GM23338 (cell line): ENCODE data around the gene BIN1. TPM values are rescaled to one million over a fixed set of nuclear protein-coding genes. Genes with fewer than 3 reads are reported as not detected.

Source experiments
- ATAC-seq: fragments of 200-7000 bp; cut with Tn5 transposase; 3 replicates; pipeline ENCODE4 v1.9.1; 2020
- DNase-seq: peaks from one replicate; pipeline ENCODE4 v3.0.0-alpha.2; 2015; ENCODE audit warnings: low spot score
- H2AFZ ChIP-seq: fragments of 200-600 bp; sonication (generic); 2 replicates; pipeline ENCODE4 v1.8.0; 2016; ENCODE audit warnings: antibody characterized with exemption, mild to moderate bottlenecking, moderate library complexity
- H3F3A ChIP-seq: fragments of 200-600 bp; sonication (generic); replicated peaks from 2 replicates; pipeline ENCODE4 v1.8.0; 2017; ENCODE audit warnings: antibody characterized with exemption, mixed run types, low read depth
- H3K27ac ChIP-seq: fragments of 200-600 bp; sonication (generic); 2 replicates; pipeline ENCODE4 v1.6.1; 2016; ENCODE audit warnings: low read depth
- H3K27me3 ChIP-seq: fragments of 200-600 bp; sonication (generic); 2 replicates; pipeline ENCODE4 v1.8.0; 2016; ENCODE audit warnings: mild to moderate bottlenecking, mixed run types, moderate library complexity; ENCODE audit not compliant: insufficient read depth
- H3K36me3 ChIP-seq: fragments of 200-600 bp; sonication (generic); 2 replicates; pipeline ENCODE4 v1.8.0; 2016; ENCODE audit warnings: mild to moderate bottlenecking; ENCODE audit not compliant: insufficient read depth
- H3K4me1 ChIP-seq: fragments of 200-600 bp; sonication (generic); 2 replicates; pipeline ENCODE4 v1.8.0; 2016; ENCODE audit warnings: mild to moderate bottlenecking, moderate library complexity; ENCODE audit not compliant: insufficient read depth
- H3K4me2 ChIP-seq: fragments of 200-600 bp; sonication (generic); 2 replicates; pipeline ENCODE4 v1.7.1; 2017; ENCODE audit warnings: mixed run types
- H3K4me3 ChIP-seq: fragments of 200-600 bp; sonication (generic); 2 replicates; pipeline ENCODE4 v1.6.1; 2016; ENCODE audit warnings: mixed run types
- H3K79me2 ChIP-seq: fragments of 200-600 bp; sonication (generic); replicated peaks from 2 replicates; pipeline ENCODE4 v1.8.0; 2017; ENCODE audit warnings: mild to moderate bottlenecking; ENCODE audit not compliant: insufficient read depth
- H3K9me2 ChIP-seq: fragments of 200-600 bp; sonication (generic); 2 replicates; pipeline ENCODE4 v1.8.0; 2017; ENCODE audit not compliant: insufficient read depth
- H4K20me1 ChIP-seq: fragments of 200-600 bp; sonication (generic); replicated peaks from 2 replicates; pipeline ENCODE4 v1.8.0; 2017; ENCODE audit warnings: mild to moderate bottlenecking; ENCODE audit not compliant: insufficient read depth
- H3K27ac Mint-ChIP-seq: 2 replicates; pipeline ENCODE4 v1.8.0; 2020; ENCODE audit warnings: inconsistent platforms, mild to moderate bottlenecking, moderate library complexity, mixed read lengths
- H3K27me3 Mint-ChIP-seq: 3 replicates; pipeline ENCODE4 v1.8.0; 2022; ENCODE audit warnings: low read depth, mild to moderate bottlenecking, moderate library complexity, mixed read lengths, inconsistent platforms; ENCODE audit not compliant: insufficient read depth, poor library complexity
- H3K36me3 Mint-ChIP-seq: 3 replicates; pipeline ENCODE4 v1.8.0; 2021; ENCODE audit warnings: low read depth, mild to moderate bottlenecking, inconsistent platforms, moderate library complexity, mixed read lengths
- H3K4me1 Mint-ChIP-seq: 3 replicates; pipeline ENCODE4 v1.8.0; 2020; ENCODE audit warnings: mild to moderate bottlenecking, inconsistent platforms, mixed read lengths
- H3K4me3 Mint-ChIP-seq: 3 replicates; pipeline ENCODE4 v1.8.0; 2021; ENCODE audit warnings: moderate library complexity, mild to moderate bottlenecking, inconsistent platforms, mixed read lengths
- H3K9me3 Mint-ChIP-seq: 3 replicates; pipeline ENCODE4 v1.8.0; 2020; ENCODE audit warnings: moderate library complexity, mild to moderate bottlenecking, inconsistent platforms, mixed read lengths
- CTCF ChIP-seq, 2 experiments: fragments of 200-600 bp in 1 of 2; sonication (generic) in 1 of 2; conservative IDR thresholded peaks; 2 replicates each; pipeline versions ENCODE4 v1.5.1 to v1.6.1; 2016 to 2017; ENCODE audit warnings: antibody characterized with exemption in 2 of 2, low read depth in 2 of 2, mild to moderate bottlenecking in 2 of 2, moderate library complexity in 1 of 2
- EZH2phosphoT487 ChIP-seq: fragments of 200-600 bp; sonication (generic); IDR thresholded peaks from one replicate; pipeline ENCODE4 v1.8.1; 2018; ENCODE audit warnings: antibody characterized with exemption; ENCODE audit not compliant: unreplicated experiment
- JUNB ChIP-seq: IDR thresholded peaks from one replicate; pipeline ENCODE4 v1.6.1; 2016; ENCODE audit warnings: antibody characterized with exemption; ENCODE audit not compliant: unreplicated experiment
- NANOG ChIP-seq: IDR thresholded peaks from 2 replicates; pipeline ENCODE4 v1.6.1; 2016; ENCODE audit warnings: antibody characterized with exemption, borderline replicate concordance
- POLR2AphosphoS5 ChIP-seq: IDR thresholded peaks from 2 replicates; pipeline ENCODE4 v1.6.1; 2016; ENCODE audit warnings: antibody characterized with exemption, low read depth
- REST ChIP-seq: IDR thresholded peaks from one replicate; pipeline ENCODE4 v1.6.1; 2018; ENCODE audit warnings: antibody characterized with exemption; ENCODE audit not compliant: unreplicated experiment
- STAT1 ChIP-seq: IDR thresholded peaks from one replicate; pipeline ENCODE4 v1.6.1; 2016; ENCODE audit warnings: antibody characterized with exemption; ENCODE audit not compliant: unreplicated experiment
- ZNF462 ChIP-seq: fragments of 250-450 bp; sonication (Bioruptor Pico); IDR thresholded peaks from 2 replicates; pipeline ENCODE4 v1.5.0; 2020; ENCODE audit warnings: mild to moderate bottlenecking, moderate library complexity
- polyA plus RNA-seq: library from polyadenylated mRNA; unstranded; fragments of >200 nt; fragmentation: Nextera tagmentation; extraction: Ambion mirVana; gene quantifications from 2 replicates; pipeline ENCODE4 v1.2.1, GENCODE V29; 2016
- total RNA-seq: library from RNA; depleted of rRNA; stranded (reverse); fragments of >200 nt; shearing (Covaris generic); gene quantifications from 2 replicates; pipeline ENCODE4 v1.2.3, GENCODE V29; 2014

The BIN1 gene
- total and polyA plus RNA-seq, 2 experiments from 2014 or later = 30.1 to 56.4 TPM

GRCh38 chr2:127085317-127085681 lies 21.7 kb downstream of the BIN1 start (continued):
- TF ChIP-seq ZNF462 (CRISPR knock-in tag) = no peak
- TF ChIP-seq STAT1 = no peak
- no peak for TF ChIP-seq REST
- no peak for TF ChIP-seq POLR2AphosphoS5

- Histone ChIP-seq H3K27ac (0 out of 2 replicates have a peak overlapping the region, but pooled peaks have one; percentile 45), H3K36me3 (no peaks in the 10 kb centered on the region), H3K4me3 (no peak overlapping the region), H3K4me1 (peaks cover 26% of the 10 kb centered on the region), H3K9me2 (no peaks in the 10 kb centered on the region), H2AFZ (no peak overlapping the region), H3F3A (no peaks in the 10 kb centered on the region), H3K79me2 (peaks cover 27% of the 10 kb centered on the region), H3K27me3 (no peaks in the 10 kb centered on the region), H4K20me1 (no peaks in the 10 kb centered on the region), H3K4me2 (no peak overlapping the region)
- Mint-ChIP-seq H3K4me1 (peaks cover 55% of the 10 kb centered on the region), H3K36me3 (no peaks in the 10 kb centered on the region; the same call in 2 of the 3 replicates), H3K4me3 (no peak overlapping the region), H3K27me3 (peaks cover 7% of the 10 kb centered on the region), H3K27ac (peak overlapping the region; percentile 56; the same call in 1 of the 2 replicates), H3K9me3 (peaks cover 3% of the 10 kb centered on the region; the same call in 1 of the 3 replicates)
- DNase-seq (no peak), ATAC-seq (no peak)
- no peak for TF ChIP-seq CTCF (conservative IDR thresholded peaks at IDR 0.05; ENCODE audit: low read depth in 2 of 2)
- no peak for TF ChIP-seq JUNB
- TF ChIP-seq EZH2phosphoT487 = no peak
- TF ChIP-seq POLR2AphosphoS5 = no peak
- TF ChIP-seq NANOG = no peak
Measured at GRCh38 chr2:127084611-127085316, 22.2 kb downstream of the BIN1 start.
